GM18870 (cell line): Measurements from ENCODE around the gene C11orf24.

Experiments
- ATAC-seq: cut with Tn5 transposase; IDR thresholded peaks from one replicate; pipeline ENCODE4 v1.9.1; 2021; ENCODE audit warnings: moderate library complexity; ENCODE audit not compliant: unreplicated experiment

C11orf24 gene

GRCh38 chr11:68271023-68271780, 571 bp downstream of the C11orf24 start:
- no peak for ATAC-seq

GRCh38 chr11:68270196-68271022, 1.4 kb downstream of the C11orf24 start:
- no peak for ATAC-seq

GRCh38 chr11:68269414-68270081, 2.2 kb downstream of the C11orf24 start:
- no peak for ATAC-seq

- no peak for ATAC-seq
These were observed 3.9 kb downstream of the C11orf24 start for GRCh38 chr11:68267881-68268240.

GRCh38 chr11:68266936-68267880, 4.6 kb downstream of the C11orf24 start:
- no peak for ATAC-seq

GRCh38 chr11:68266121-68266891, 5.5 kb downstream of the C11orf24 start:
- ATAC-seq = no peak

GRCh38 chr11:68264741-68265540, 6.8 kb downstream of the C11orf24 start:
- ATAC-seq = no peak

GRCh38 chr11:68264244-68264643, 7.5 kb downstream of the C11orf24 start:
- ATAC-seq = no peak

- ATAC-seq = no peak
These were observed 8.2 kb downstream of the C11orf24 start for GRCh38 chr11:68263444-68264035.

GRCh38 chr11:68262544-68262827, 9.3 kb downstream of the C11orf24 start:
- ATAC-seq = no peak

- ATAC-seq = no peak
These were observed 9.8 kb downstream of the C11orf24 start for GRCh38 chr11:68261749-68262543.

GRCh38 chr11:68261006-68261405, 10.8 kb downstream of the C11orf24 start:
- no peak for ATAC-seq

GRCh38 chr11:68260484-68260883, 11.3 kb downstream of the C11orf24 start:
- ATAC-seq = no peak

- ATAC-seq = no peak
These were observed 12.4 kb downstream of the C11orf24 start for GRCh38 chr11:68259122-68259959.

- ATAC-seq = no peak
These were observed 13.4 kb downstream of the C11orf24 start for GRCh38 chr11:68258363-68258765.

GRCh38 chr11:68257477-68258362, 14.1 kb downstream of the C11orf24 start:
- ATAC-seq = no peak
